Measurements from ENCODE around the gene ZBED2. TPM values are rescaled to one million over a fixed set of nuclear protein-coding genes. Genes with fewer than 3 reads are reported as not detected.

ZBED2 gene
- 0.49 TPM for total RNA-seq

GRCh38 chr3:111595232-111595631 is at the start of gene ZBED2:
Gene ZBED2, minus strand, starts transcription at chr3:111595346. Its CDS starts 1,145 bp downstream, at chr3:111594201.

Other genes with a start within 250 kb of the ZBED2 start
- gene CD96, start 53.1 kb downstream of the ZBED2 start, total RNA-seq, result 1.3 TPM
- 29.1 TPM for gene PLCXD2, start 79.3 kb upstream of the ZBED2 start, total RNA-seq

Data from camera-type eye (tissue), 1 donor.